Stimulated activated CD8-positive, alpha-beta memory T cell treated with anti-CD3 and anti-CD28 coated beads, Interleukin-12 subunit alpha, Interleukin-12 subunit beta, amount 100 ng/mL, for 4 hours (primary cell): ENCODE data around the gene ARHGAP26.

Experiments
- DNase-seq: peaks from one replicate; pipeline ENCODE4 v3.0.0-alpha.2; 2020; ENCODE audit warnings: low read depth

ARHGAP26 gene

GRCh38 chr5:143206196-143207053 lies 436.2 kb downstream of the ARHGAP26 start:
- no peak for DNase-seq

GRCh38 chr5:143207058-143207457 lies 436.9 kb downstream of the ARHGAP26 start:
- no peak for DNase-seq

GRCh38 chr5:143207563-143208364 lies 437.6 kb downstream of the ARHGAP26 start:
- DNase-seq: no peak

DNA sequence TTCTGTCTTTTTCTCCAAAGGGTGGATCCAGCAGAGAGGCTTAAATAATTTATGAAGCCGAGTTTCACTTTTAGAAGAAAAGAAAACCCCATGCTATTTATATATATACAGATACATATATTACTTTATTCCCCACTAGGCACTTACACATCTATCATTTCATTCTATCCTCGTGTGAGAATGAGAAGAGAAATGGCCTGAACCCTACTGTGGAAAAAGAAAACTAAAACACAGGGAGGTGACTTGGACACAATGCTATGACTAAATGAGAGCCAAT lies 438.1 kb downstream of the ARHGAP26 start:
- no peak for DNase-seq

DNA sequence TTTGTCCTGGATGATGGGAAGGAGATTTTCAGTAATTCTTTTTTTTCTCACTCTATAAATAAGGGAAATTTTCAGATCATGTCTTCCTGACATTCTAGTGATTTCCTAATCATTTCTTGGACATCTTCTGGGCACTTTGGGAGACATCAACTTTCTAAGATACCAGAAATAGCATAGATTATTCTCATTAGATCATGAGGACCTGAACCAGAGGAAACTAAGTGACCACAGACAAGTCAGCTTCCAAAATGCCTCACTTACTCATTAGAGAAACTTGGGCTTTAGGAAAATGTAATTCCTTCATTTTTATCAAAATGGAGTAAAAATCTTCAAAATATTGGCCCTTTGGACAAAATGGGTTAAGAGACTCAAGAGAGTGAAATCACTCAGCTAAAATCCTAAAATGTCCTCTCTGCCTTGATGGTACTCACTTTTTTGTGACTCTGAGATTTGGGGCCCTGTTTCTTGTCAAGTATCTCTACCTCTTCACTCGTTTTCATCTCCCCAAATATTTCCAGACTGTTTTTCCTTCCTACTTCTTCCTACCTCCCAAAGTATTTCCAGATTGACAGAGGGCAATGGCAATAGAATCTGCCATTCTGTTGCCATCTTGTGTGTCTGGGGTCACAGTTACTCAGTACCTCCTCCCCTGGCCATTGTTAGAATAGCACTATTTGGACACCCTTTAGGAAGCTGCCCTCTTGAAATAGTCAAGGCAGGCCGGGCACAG lies 438.8 kb downstream of the ARHGAP26 start:
- no peak for DNase-seq

- no peak for DNase-seq
These were observed 439.8 kb downstream of the ARHGAP26 start for GRCh38 chr5:143209881-143210395.

GRCh38 chr5:143210576-143210975 lies 440.4 kb downstream of the ARHGAP26 start:
- DNase-seq: no peak

GRCh38 chr5:143212261-143212660 lies 442.1 kb downstream of the ARHGAP26 start:
- no peak for DNase-seq

GRCh38 chr5:143213231-143213850 lies 443.2 kb downstream of the ARHGAP26 start:
- no peak for DNase-seq

- no peak for DNase-seq
These were observed 443.7 kb downstream of the ARHGAP26 start for GRCh38 chr5:143213851-143214363.

- no peak for DNase-seq
These were observed 444.3 kb downstream of the ARHGAP26 start for GRCh38 chr5:143214458-143214857.

DNA sequence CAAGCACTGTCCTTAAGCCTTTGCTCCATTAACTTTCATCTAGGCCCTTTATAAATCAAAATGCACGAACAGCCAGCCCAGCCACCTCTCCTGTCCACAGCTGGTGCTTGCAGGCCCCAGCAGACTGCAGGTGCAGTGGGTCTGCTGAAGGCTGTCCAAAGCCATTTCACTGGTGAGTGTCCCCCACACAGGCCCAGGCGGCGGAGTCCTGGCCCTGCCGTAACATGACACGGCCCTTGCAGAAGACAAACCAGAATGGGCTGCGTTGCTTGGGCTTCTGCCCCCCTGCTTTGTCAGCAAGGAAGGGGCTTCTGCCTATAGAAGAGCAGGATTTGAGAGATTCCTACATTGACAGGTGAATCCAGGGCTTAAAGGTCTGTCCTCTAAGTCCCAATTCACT lies 444.7 kb downstream of the ARHGAP26 start:
- DNase-seq: no peak

DNA sequence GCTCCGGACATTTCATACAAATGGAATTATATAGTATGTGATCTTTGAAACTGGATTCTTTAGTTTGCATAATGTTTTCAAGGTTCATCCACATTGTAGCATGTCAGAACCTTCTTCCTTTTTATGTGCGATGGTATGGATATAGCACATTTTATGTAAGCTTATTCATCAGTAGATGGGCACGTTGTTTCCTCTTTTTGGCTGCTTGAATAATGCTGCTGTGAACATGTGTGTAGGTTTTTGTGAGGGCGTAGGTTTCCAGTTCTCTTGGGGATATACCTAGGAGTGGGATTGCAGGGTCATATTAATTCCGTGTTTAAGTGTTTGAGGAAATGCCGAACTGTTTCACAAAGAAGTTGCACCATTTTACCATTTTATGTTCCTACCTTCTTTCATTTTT lies 445.5 kb downstream of the ARHGAP26 start:
- no peak for DNase-seq

DNA sequence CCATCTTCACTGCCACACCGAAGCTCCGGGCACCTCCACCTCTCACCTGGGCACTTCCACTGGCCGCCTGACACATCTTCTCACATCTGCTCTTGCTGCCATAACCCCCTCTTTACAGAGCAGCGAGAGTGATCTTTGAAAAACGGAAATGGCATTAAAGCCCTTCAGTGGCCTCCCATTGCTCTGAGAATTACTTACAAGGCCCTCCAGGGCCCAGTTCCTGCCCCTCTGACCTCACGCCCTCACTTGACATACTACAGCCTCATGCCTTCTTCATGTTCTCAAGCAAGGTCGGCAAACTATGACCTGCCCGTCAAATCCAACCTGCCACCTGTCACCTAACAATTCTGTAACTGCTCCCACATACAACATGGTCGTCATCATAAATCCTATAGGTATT lies 446.0 kb downstream of the ARHGAP26 start:
- DNase-seq: no peak

GRCh38 chr5:143217065-143217803 lies 447.1 kb downstream of the ARHGAP26 start:
- no peak for DNase-seq

DNA sequence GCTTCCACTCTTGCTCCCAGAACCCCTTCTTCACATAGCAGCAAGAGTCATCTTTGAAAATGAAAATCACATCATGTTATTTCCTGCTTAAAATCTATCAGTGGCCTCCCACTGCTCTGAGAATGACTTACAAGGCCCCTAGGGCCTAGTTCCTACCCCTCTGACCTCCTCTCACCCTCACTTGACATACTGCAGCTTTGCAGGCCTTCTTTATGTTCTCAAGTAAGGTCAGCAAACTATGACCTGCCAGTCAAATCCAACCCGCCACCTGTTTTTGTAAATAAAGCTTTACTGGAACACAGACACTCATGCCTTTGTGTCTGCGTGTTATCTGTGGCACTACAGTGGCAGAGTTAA lies 447.6 kb downstream of the ARHGAP26 start:
- DNase-seq: no peak

DNA sequence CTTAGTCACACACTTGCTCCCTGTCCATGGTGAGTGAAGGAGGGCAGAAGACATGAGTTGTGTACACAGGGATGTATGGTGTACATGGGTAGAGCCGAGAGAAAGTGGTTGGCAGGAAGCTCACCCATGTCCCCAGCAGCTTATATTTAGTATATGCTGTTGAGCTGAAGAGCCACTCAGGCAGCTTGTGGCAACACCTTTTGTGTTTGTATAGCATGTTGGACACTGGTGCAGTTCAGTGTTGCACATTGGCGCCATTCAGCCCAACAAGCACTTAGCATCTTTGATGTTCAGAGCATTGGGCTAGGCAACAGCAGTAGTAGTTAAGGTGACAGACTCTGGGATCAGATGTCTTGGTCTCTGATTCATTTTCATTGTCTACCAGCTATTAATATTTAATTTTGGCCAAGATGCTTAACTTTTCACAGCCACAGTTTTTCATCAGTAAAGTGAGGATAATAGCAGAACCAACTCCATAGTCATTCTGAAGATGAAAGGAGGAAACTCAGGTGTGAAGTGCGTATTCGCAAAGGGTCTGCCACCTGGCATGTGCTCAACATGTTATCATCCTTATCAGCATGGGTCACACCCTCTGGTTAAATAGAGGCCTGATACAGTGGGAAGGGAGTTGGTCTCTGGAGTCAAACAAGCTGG lies 448.5 kb downstream of the ARHGAP26 start:
- no peak for DNase-seq

- DNase-seq: no peak
These were observed 449.5 kb downstream of the ARHGAP26 start for GRCh38 chr5:143219696-143220095.

DNA sequence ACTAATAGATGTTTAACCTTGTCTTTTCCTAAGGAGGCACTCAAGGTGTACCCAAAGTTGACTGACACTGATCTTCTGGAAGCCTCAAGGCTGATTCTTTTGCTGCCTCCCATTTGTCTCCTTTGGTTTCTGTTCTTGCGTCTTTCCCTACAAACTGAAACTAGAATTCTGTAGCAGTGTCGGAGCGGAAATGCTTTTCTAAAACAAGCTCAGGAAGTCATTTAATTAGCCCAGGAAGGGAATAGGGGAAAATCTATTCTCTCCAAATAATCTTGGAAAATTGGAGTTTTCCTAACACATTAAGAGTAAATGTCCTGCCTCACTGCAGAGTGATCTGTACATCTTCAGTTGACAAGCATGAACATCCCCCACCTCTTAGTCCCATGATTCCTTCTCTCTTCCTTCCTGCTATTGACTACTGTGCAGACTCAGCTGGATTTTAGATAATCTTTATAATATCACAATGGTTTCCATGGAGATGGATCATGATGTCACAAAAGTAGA lies 450.6 kb downstream of the ARHGAP26 start:
- DNase-seq: no peak
